ENCODE data around the gene TSPAN8. TPM values are rescaled to one million over a fixed set of nuclear protein-coding genes. Genes with fewer than 3 reads are reported as not detected.
"Not testable (repeated sequence)": the region's sequence is repeated elsewhere in the genome, so short reads cannot be mapped to it uniquely, and the experiment has no call there.

TSPAN8 gene
- total RNA-seq, 1 donor from 2014 or later = not detected

- DNase-seq = no peak
- ATAC-seq = no peak
- intact Hi-C loops (cut with micrococcal nuclease) = no loop called here
Measured at GRCh38 chr12:71166280-71166679, 8.5 kb upstream of the TSPAN8 start.

- intact Hi-C loops (cut with micrococcal nuclease); ATAC-seq; DNase-seq: not testable (repeated sequence)
Measured at GRCh38 chr12:71165780-71166179, 8.0 kb upstream of the TSPAN8 start.

- intact Hi-C loops (cut with micrococcal nuclease) = no loop called here
- no peak for ATAC-seq
- DNase-seq = no peak
Measured at GRCh38 chr12:71164568-71165197, 6.9 kb upstream of the TSPAN8 start.

GRCh38 chr12:71164166-71164565, 6.4 kb upstream of the TSPAN8 start:
- DNase-seq (no peak), ATAC-seq (no peak)
- intact Hi-C loops (cut with micrococcal nuclease) = no loop called here

GRCh38 chr12:71162832-71163763, 5.3 kb upstream of the TSPAN8 start:
- DNase-seq (no peak), ATAC-seq (no peak)
- intact Hi-C loops (cut with micrococcal nuclease) = no loop called here

GRCh38 chr12:71161591-71161990, 3.8 kb upstream of the TSPAN8 start:
- ATAC-seq (no peak), DNase-seq (no peak)
- intact Hi-C loops (cut with micrococcal nuclease) = no loop called here

GRCh38 chr12:71160585-71160984, 2.8 kb upstream of the TSPAN8 start:
- DNase-seq (no peak), ATAC-seq (no peak)
- intact Hi-C loops (cut with micrococcal nuclease) = no loop called here

- ATAC-seq = no peak
- DNase-seq = no peak
- intact Hi-C loops (cut with micrococcal nuclease) = no loop called here
Measured at GRCh38 chr12:71159878-71160277, 2.1 kb upstream of the TSPAN8 start.

GRCh38 chr12:71159264-71159663, 1.5 kb upstream of the TSPAN8 start:
- no peak for ATAC-seq
- intact Hi-C loops (cut with micrococcal nuclease) = no loop called here
- no peak for DNase-seq

- DNase-seq (no peak), ATAC-seq (no peak)
- intact Hi-C loops (cut with micrococcal nuclease) = no loop called here
Measured at GRCh38 chr12:71158361-71158882, 623 bp upstream of the TSPAN8 start.

GRCh38 chr12:71155225-71155624, 2.6 kb downstream of the TSPAN8 start:
- no peak for ATAC-seq
- intact Hi-C loops (cut with micrococcal nuclease) = no loop called here
- no peak for DNase-seq

- DNase-seq = no peak
- ATAC-seq = no peak
- intact Hi-C loops (cut with micrococcal nuclease) = no loop called here
Measured at GRCh38 chr12:71152851-71153250, 4.9 kb downstream of the TSPAN8 start.

- DNase-seq; intact Hi-C loops (cut with micrococcal nuclease); ATAC-seq: not testable (repeated sequence)
Measured at GRCh38 chr12:71150041-71150440, 7.8 kb downstream of the TSPAN8 start.

- intact Hi-C loops (cut with micrococcal nuclease) = no loop called here
- ATAC-seq (no peak), DNase-seq (no peak)
Measured at GRCh38 chr12:71144682-71145081, 13.1 kb downstream of the TSPAN8 start.

GRCh38 chr12:71142956-71143355, 14.8 kb downstream of the TSPAN8 start:
- intact Hi-C loops (cut with micrococcal nuclease) = no loop called here
- ATAC-seq (no peak), DNase-seq (no peak)

GRCh38 chr12:71142016-71142415, 15.8 kb downstream of the TSPAN8 start:
- DNase-seq (no peak), ATAC-seq (no peak)
- intact Hi-C loops (cut with micrococcal nuclease) = no loop called here

GRCh38 chr12:71141378-71141926, 16.3 kb downstream of the TSPAN8 start:
- intact Hi-C loops (cut with micrococcal nuclease) = no loop called here
- peak; percentile 65 for ATAC-seq
- DNase-seq = no peak

- ATAC-seq (no peak), DNase-seq (no peak)
- intact Hi-C loops (cut with micrococcal nuclease) = no loop called here
Measured at GRCh38 chr12:71139153-71139735, 18.6 kb downstream of the TSPAN8 start.

- ATAC-seq = no peak
- no peak for DNase-seq
- intact Hi-C loops (cut with micrococcal nuclease) = no loop called here
Measured at GRCh38 chr12:71138011-71138410, 19.8 kb downstream of the TSPAN8 start.

GRCh38 chr12:71135812-71136176, 22.0 kb downstream of the TSPAN8 start:
- intact Hi-C loops (cut with micrococcal nuclease) = no loop called here
- ATAC-seq (no peak), DNase-seq (no peak)
